Retina (tissue), 1 donor: ENCODE measurements around the gene BCLAF1.
A peak's percentile ranks its signal among the peaks of the same experiment; 100 is the strongest.

Source experiments
- DNase-seq: peaks from one replicate; pipeline ENCODE4 v3.0.0-alpha.2; 2016

The BCLAF1 gene, protein sequence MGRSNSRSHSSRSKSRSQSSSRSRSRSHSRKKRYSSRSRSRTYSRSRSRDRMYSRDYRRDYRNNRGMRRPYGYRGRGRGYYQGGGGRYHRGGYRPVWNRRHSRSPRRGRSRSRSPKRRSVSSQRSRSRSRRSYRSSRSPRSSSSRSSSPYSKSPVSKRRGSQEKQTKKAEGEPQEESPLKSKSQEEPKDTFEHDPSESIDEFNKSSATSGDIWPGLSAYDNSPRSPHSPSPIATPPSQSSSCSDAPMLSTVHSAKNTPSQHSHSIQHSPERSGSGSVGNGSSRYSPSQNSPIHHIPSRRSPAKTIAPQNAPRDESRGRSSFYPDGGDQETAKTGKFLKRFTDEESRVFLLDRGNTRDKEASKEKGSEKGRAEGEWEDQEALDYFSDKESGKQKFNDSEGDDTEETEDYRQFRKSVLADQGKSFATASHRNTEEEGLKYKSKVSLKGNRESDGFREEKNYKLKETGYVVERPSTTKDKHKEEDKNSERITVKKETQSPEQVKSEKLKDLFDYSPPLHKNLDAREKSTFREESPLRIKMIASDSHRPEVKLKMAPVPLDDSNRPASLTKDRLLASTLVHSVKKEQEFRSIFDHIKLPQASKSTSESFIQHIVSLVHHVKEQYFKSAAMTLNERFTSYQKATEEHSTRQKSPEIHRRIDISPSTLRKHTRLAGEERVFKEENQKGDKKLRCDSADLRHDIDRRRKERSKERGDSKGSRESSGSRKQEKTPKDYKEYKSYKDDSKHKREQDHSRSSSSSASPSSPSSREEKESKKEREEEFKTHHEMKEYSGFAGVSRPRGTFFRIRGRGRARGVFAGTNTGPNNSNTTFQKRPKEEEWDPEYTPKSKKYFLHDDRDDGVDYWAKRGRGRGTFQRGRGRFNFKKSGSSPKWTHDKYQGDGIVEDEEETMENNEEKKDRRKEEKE

GRCh38 chr6:136289579-136290409 is at the start of gene BCLAF1:
TSS of gene BCLAF1 (minus strand) at chr6:136289846. CDS start at chr6:136279866, 9,980 bp downstream.
- peak; percentile 100 for DNase-seq

- no peak for DNase-seq
Measured at GRCh38 chr6:136338486-136338885, 48.8 kb upstream of the BCLAF1 start.

GRCh38 chr6:136337606-136338005 is 48.0 kb upstream of the BCLAF1 start:
- no peak for DNase-seq

DNA sequence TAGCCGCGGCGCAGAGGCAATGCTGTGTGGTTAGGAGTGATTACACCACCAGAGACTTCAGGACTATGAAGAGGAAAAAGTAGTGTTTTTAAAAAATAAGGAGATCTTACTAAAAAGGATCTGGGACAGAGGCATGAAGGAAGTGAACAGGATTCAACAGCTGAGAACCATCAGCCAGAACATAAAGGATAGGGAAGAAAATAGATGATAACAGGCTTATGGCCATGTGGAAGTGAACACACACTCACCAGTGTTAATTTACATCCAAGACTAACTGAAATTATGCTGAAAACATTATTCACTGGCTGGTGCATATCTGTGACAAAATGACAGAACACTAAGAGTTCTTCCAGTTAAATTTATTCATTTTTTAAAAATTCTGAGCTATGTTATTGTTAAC is 47.5 kb upstream of the BCLAF1 start:
- no peak for DNase-seq

GRCh38 chr6:136335736-136336363 is 46.2 kb upstream of the BCLAF1 start:
- no peak for DNase-seq

GRCh38 chr6:136334853-136335252 is 45.2 kb upstream of the BCLAF1 start:
- no peak for DNase-seq

- no peak for DNase-seq
Measured at GRCh38 chr6:136334465-136334846, 44.8 kb upstream of the BCLAF1 start.

DNA sequence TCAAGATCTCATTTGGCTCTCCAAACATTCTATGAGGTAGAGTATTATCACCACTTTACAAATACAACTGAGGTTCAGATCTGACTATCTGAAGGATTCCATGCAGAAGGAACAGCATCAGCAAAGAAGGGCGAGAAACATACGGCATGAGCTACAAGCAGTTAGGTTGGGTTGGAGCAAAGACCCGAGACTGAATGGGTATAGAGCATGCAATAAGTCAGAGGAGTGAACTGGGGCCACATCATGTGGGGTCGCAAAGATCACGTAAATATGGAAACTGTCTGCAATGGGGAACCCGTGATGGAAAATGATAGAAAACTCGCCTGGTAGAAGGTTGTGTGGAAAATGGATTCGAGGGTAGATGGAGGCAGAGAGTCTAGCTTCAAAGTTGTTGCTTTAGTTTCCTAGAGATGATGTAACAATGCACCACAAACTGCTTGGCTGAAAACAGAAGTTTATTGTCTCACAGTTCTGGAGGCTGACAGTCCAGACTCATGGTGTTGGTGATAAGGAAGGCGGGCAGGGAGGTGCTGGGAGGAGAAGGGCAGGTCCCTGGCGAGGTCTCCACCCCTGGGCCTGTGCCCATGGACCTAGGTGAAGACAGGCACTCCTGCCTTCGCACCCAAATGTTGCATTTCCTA is 44.3 kb upstream of the BCLAF1 start:
- DNase-seq = no peak

DNA sequence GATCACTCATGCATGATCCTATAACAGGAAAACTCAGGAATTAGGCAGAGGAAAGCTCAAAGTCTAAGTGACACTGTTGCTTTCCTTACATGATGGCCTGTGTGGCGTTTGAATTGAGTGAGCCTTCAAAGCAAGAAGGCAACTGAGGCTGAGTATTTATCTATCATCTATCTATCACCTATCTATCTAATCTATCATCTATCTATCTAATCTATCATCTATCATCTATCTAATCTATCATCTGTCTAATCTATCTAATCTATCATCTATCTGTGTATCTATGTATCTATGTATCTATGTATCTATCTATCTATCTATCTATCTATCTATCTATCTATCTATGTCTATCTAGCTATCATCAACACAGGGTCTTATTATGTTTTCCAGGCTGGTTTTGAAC is 41.8 kb upstream of the BCLAF1 start:
- DNase-seq = no peak

GRCh38 chr6:136330634-136331033 is 41.0 kb upstream of the BCLAF1 start:
- no peak for DNase-seq

DNA sequence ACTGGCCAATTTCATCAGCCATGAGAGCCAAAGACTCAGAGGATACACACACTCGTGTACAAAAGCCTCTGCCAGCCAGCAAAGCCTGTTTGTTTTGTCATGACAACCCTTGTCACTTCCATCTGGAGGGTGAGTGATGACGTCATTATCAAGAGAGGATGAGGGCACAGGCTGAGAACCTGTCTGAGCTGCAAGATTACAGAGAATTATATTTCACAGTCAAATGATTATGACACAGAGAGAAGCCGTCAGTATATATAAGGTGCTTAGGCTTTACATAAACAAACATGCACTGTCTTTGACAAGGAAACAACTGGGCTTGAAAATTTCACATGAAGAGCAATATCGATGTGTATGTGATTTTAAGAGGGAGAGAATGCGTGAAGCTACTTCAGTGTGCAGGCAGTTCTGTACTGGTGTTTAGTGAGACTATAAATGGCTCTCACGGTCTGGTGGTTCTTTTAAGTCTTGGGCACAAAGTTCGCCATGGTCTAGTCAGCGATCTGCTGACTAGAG is 36.5 kb upstream of the BCLAF1 start:
- peak; percentile 67 for DNase-seq

DNA sequence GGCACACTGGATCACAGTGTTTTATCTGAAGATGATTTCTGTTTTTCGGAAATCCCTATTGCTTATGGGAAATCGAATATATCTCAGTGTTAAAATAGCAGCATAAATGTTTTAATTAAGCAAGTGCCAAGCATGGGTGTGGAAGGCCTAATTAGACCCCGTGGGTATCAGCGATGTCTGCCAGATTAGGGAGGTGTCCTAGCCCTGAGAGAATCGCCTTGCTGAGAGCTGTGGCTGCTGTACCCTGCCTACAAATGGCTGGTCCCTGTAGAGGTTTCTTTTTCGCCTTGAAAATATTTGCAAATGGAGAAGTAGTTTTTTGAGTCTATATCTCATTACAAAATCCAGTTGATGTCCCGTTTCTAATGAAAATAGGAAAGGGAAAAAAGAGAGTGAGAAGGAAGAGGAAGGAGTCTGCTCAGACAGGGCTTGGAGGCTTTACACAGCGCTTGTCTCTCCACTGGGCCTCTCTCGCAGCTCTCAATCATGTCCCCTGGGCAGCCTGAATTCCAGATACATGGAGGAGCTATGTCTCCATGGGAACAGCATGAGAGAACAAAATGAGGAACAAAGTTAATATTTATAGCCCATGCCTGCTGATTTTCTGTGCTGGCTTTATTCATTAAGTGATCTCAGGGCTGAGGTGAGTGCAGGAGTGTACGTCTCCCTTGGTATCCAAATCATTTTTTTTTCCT is 35.2 kb upstream of the BCLAF1 start:
- DNase-seq = peak; percentile 55

DNA sequence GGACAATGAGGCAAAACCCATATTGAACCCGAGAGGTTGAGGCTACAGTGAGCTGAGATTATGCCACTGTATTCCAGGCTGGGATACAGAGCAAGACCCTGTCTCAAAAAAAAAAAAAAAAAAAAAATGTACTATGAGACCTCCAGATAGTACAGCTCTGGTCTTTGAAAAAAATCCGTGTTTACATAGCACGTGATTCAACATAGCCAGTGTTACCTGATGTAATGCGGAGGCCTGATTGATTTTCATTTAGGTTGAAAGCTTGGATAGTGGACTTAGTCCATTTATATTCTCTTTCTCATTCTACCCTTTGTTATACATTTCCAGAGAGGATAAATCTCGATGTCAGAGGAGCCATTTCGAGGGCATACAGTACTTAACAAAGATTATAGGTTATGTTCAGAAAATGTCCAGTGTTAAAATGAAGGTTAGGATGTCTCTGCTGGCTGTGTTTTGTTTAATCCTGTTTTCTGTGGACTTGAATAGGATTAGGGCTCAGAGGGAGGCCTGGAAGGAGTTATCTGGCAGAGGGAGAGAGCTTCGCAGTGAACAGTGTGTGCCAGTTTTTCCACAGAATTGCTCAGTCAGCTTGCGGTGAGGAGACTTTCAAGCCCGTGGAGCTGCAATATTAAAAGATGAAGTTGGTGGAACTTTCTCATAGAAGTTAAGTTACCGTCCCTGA is 33.9 kb upstream of the BCLAF1 start:
- no peak for DNase-seq

DNA sequence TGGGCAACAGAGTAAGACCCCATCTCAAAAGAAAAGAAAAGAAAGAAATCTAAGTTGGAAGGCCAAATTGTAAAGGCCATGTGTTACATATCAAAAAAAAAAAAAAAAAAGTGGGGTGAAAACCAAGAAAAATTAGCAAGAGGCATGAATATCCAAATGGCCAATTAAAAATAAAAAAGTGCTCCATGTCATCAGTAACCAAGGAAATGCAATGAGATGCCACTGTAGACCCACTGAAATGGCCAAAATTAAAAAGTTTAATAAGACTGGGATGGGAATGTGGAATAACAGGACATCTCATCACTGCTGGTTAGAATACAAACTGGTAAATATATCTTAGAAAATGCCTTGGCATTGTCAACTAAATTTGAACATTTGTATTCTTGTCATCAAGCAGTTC is 30.1 kb upstream of the BCLAF1 start:
- DNase-seq = no peak

DNA sequence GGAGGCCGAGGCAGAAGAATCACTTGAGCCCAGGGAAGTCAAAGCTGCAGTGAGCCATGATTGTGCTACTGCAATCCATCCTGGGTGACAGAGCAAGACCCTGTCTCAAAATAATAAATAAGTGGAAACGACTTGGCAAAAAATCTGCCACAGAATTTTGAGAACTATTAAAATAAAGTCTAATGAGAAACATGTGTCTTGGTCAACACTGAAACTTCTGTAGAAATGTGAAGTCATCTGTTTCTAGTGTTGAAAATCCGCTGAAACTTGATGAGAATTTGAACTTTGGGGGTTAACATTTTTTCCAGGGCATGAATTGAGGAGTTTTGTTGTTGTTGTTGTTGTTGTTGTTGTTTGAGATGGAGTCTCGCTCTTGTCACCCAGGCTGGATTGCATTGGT is 29.0 kb upstream of the BCLAF1 start:
- DNase-seq = no peak

GRCh38 chr6:136317971-136318370 is 28.3 kb upstream of the BCLAF1 start:
- no peak for DNase-seq

DNA sequence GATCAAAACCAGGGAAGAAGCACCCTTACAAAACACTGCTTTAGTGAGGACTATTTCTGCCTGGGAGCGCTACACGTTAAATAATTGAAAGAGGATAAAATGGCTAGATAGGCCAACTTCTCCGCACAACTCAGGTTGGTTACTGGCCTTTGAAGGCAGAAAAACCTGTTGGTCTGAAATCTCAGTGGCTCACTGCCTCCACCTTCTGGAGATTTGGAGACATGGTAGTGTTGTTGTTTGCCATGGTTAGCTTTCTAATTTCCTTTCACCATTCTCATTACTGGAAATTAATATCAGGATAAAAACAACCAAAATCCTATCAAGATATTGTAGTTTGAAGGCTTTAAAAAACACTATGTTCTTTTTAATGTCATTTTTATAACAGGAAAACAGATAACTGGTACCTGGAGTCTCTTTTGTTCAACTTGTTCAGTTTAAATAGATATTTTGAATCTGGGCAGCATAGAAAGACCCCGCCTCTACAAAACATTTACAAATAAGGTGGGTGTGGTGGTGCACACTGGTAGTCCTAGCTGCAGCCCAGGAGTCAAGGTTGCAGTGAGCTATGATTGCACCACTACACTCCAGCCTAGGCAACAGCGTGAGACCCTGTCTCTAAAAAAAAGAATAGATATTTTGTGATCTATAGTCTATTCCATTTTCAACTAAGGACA is 27.5 kb upstream of the BCLAF1 start:
- peak; percentile 53 for DNase-seq

DNA sequence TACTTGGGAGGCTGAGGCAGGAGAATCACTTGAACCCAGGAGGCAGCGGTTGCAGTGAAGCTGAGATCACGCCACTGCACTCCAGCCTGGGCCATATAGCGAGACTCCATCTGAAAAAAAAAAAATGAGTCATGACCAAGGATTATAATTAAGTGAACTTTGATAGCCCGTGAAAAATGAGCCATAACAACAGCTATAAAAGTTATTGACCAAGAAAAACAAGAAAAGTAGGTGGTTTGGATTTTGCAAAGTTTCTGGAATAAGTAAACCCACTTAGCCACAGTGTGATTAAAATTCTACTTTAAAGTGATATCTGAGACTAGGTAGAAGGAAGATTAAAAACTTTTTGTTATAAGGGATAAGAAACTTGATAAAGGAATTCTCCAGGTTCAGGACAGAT is 25.9 kb upstream of the BCLAF1 start:
- DNase-seq = no peak

GRCh38 chr6:136312975-136313374 is 23.3 kb upstream of the BCLAF1 start:
- DNase-seq = no peak

DNA sequence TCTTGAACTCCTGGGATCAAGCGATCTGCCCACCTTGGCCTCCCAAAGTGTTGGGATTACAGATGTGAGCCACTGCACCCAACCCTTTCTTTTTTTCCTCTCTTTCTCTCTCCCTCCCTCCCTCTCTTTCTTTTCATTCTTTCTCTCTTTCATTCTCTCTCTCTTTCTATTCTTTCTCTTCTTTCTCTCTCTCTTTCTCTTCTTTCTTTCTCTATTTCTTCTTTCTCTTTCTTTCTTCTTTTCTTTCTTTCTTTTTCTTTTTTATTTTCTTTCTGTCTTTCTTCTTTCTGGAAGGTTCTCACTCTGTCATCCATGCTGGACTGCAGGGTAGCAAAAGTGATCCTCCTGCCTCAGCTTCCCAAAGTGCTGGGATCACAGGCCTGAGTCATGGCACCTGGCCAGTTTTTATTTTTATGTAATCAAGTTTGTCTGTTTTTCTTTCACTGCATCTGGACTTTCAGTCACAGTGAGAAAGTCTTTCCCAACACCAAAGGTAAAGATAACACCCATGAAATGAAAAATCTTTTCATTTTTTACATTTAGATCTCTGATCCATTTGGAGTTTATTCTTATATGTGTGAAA is 20.2 kb upstream of the BCLAF1 start:
- no peak for DNase-seq
